ENCODE data around the gene SPTBN4. TPM values are rescaled to one million over a fixed set of nuclear protein-coding genes. Genes with fewer than 3 reads are reported as not detected.

The SPTBN4 gene
- total RNA-seq, 1 donor from 2014 or later: 0.17 TPM

GRCh38 chr19:40510526-40511115, 43.8 kb downstream of the SPTBN4 start:
- no peak overlapping the region for H3K4me3 ChIP-seq (ENCODE audit: low read depth, low read length)
- no peak for DNase-seq (ENCODE audit: low read depth)
- no peak for TF ChIP-seq CTCF (conservative IDR thresholded peaks at IDR 0.05; ENCODE audit: low read depth, low read length)

- no peak for TF ChIP-seq CTCF (conservative IDR thresholded peaks at IDR 0.05; ENCODE audit: low read depth, low read length)
- no peak for DNase-seq (ENCODE audit: low read depth)
- no peak overlapping the region for H3K4me3 ChIP-seq (ENCODE audit: low read depth, low read length)
These were observed 44.7 kb downstream of the SPTBN4 start for GRCh38 chr19:40511487-40511886.

DNA sequence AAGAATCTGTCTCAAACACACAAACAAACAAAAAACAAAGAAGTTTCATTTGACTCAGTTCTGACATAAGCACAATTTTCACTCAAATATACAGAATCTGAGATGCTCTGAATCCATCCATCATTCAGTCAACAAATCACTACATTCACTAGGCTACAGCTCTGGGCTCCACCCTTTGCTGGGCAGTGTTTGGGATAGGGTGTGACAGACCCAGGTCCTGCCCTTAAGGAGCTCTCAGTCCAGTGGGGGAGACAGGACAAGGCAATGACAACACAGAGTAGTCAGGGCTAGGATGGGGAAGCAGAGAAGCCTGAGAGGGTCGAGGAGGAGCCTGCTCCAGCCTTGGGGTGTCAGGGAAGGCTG, 45.3 kb downstream of the SPTBN4 start:
- no peak overlapping the region for H3K4me3 ChIP-seq (ENCODE audit: low read depth, low read length)
- TF ChIP-seq CTCF (conservative IDR thresholded peaks at IDR 0.05; ENCODE audit: low read depth, low read length): no peak
- DNase-seq (ENCODE audit: low read depth): no peak

DNA sequence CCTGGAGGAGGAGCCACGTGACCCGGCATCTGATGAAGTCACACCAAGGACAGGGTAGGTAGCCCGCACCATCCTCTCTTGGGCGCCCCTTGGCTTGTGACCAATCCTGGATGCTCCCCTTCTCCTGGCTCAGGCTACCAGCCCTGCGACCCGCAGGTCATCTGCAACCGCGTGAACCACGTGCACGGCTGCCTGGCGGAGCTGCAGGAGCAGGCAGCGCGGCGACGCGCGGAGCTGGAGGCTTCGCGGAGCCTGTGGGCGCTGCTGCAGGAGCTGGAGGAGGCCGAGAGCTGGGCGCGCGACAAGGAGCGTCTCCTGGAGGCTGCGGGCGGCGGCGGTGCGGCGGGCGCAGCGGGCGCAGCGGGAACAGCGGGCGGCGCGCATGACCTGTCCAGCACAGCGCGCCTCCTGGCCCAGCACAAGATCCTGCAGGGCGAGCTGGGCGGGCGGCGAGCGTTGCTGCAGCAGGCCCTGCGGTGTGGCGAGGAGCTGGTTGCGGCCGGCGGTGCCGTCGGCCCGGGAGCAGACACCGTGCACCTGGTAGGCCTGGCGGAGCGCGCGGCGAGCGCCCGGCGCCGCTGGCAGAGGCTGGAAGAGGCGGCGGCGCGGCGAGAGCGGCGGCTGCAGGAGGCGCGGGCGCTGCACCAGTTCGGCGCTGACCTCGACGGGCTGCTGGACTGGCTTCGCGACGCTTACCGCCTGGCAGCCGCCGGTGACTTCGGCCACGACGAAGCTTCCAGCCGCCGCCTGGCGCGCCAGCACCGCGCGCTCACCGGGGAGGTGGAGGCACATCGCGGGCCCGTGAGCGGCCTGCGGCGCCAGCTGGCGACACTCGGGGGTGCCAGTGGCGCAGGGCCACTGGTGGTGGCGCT, 45.9 kb downstream of the SPTBN4 start:
- H3K4me3 ChIP-seq (ENCODE audit: low read depth, low read length): no peak overlapping the region
- TF ChIP-seq CTCF (conservative IDR thresholded peaks at IDR 0.05; ENCODE audit: low read depth, low read length): no peak
- DNase-seq (ENCODE audit: low read depth): no peak

GRCh38 chr19:40513345-40513678, 46.5 kb downstream of the SPTBN4 start:
- no peak for TF ChIP-seq CTCF (conservative IDR thresholded peaks at IDR 0.05; ENCODE audit: low read depth, low read length)
- H3K4me3 ChIP-seq (ENCODE audit: low read depth, low read length): no peak overlapping the region
- DNase-seq (ENCODE audit: low read depth): no peak

DNA sequence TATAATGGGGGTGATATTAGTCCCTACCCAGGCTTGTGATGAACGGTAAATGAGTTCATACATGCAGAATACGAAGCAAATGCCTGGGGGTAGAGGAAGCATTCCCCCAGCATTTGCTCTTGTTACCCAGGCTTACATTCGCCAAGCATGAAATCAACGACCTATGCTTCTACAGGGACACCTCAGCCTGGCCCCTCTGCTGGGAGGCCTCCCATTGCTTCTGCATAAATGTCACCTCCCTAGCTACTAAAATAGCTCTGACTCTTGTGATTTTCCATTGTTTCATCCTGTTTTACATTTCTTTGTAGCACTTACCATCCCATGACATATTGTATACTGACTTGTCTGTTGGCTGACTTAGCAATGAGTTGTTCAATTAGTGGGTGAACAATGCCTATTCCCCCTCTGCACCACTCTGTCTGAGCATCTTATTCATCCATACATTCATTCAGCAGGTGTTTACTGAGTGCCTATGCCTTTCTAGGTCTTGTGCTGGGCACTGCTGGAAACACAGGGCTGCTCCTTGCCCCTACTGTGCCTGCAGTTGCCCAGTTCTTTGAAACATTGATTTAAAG, 47.0 kb downstream of the SPTBN4 start:
- TF ChIP-seq CTCF (conservative IDR thresholded peaks at IDR 0.05; ENCODE audit: low read depth, low read length): no peak
- H3K4me3 ChIP-seq (ENCODE audit: low read depth, low read length): no peak overlapping the region
- no peak for DNase-seq (ENCODE audit: low read depth)

Data from epithelial cell of proximal tubule (primary cell).